HepG2 (cell line): Measurements from ENCODE around the gene FOXA1. TPM values are rescaled to one million over a fixed set of nuclear protein-coding genes. Genes with fewer than 3 reads are reported as not detected.
A peak's percentile ranks its signal among the peaks of the same experiment; 100 is the strongest.

Experiments used
- ETV6 ChIP-seq: sonication (generic); formaldehyde crosslinking; conservative IDR thresholded peaks from 2 replicates; pipeline ENCODE4 v1.4.0; 2020; ENCODE audit warnings: missing genetic modification reagents
- HNF1B ChIP-seq: sonication (generic); formaldehyde crosslinking; IDR thresholded peaks from 2 replicates; pipeline ENCODE4 v1.5.1; 2020; ENCODE audit warnings: mild to moderate bottlenecking, moderate library complexity, missing genetic modification reagents
- HOXA3 ChIP-seq: sonication (generic); formaldehyde crosslinking; IDR thresholded peaks from 2 replicates; pipeline ENCODE4 v1.5.0; 2020; ENCODE audit warnings: missing genetic modification reagents
- KAT8 ChIP-seq: IDR thresholded peaks from 2 replicates; pipeline ENCODE4 v1.6.1; 2016; ENCODE audit warnings: missing genetic modification reagents, missing compliant biosample characterization
- MATR3 ChIP-seq: sonication (generic); formaldehyde crosslinking; IDR thresholded peaks from 2 replicates; pipeline ENCODE4 v1.4.0; 2020; ENCODE audit warnings: missing genetic modification reagents
- MED8 ChIP-seq: sonication (generic); formaldehyde crosslinking; IDR thresholded peaks from 2 replicates; pipeline ENCODE4 v1.8.1; 2023; ENCODE audit warnings: mild to moderate bottlenecking, missing genetic modification reagents; ENCODE audit not compliant: insufficient replicate concordance
- MEF2D ChIP-seq: sonication (generic); formaldehyde crosslinking; IDR thresholded peaks from 2 replicates; pipeline ENCODE4 v1.5.1; 2020; ENCODE audit warnings: mild to moderate bottlenecking, missing genetic modification reagents
- NR1H2 ChIP-seq: sonication (generic); formaldehyde crosslinking; IDR thresholded peaks from 2 replicates; pipeline ENCODE4 v1.8.1; 2022; ENCODE audit warnings: low read depth, missing genetic modification reagents, borderline replicate concordance
- POLR2A ChIP-seq, 2 experiments: IDR thresholded peaks; 2 replicates each; pipeline ENCODE4 v1.6.1; 2011; ENCODE audit warnings: low read depth in 2 of 2, low read length in 2 of 2, mild to moderate bottlenecking in 1 of 2, moderate library complexity in 1 of 2; ENCODE audit not compliant: insufficient read depth in 1 of 2
- POLR2AphosphoS5 ChIP-seq: IDR thresholded peaks from 2 replicates; pipeline ENCODE4 v1.6.1; 2012; ENCODE audit warnings: low read depth, low read length
- RCOR2 ChIP-seq: IDR thresholded peaks from 2 replicates; pipeline ENCODE4 v1.6.1; 2016; ENCODE audit warnings: missing biosample characterization, missing genetic modification reagents
- ZNF318 ChIP-seq: sonication (generic); formaldehyde crosslinking; IDR thresholded peaks from 2 replicates; pipeline ENCODE4 v1.4.0; 2020; ENCODE audit warnings: mild to moderate bottlenecking, missing genetic modification reagents
- ZNF468 ChIP-seq: sonication (generic); formaldehyde crosslinking; IDR thresholded peaks from 2 replicates; pipeline ENCODE4 v1.8.0; 2022; ENCODE audit warnings: mild to moderate bottlenecking, moderate library complexity, missing genetic modification reagents
- ZNF773 ChIP-seq: sonication (generic); formaldehyde crosslinking; IDR thresholded peaks from 2 replicates; pipeline ENCODE4 v1.4.0; 2020; ENCODE audit warnings: missing genetic modification reagents, borderline replicate concordance
- polyA plus RNA-seq, 8 experiments: library from polyadenylated mRNA; depleted of rRNA in 3 of 8; stranded (reverse) in 7 of 8; unstranded in 1 of 8; fragments of >200 nt; fragmentation: Illumina TruSeq in 4 of 8; extraction: Trizol in 4 of 8; gene quantifications; 2 replicates each; pipeline versions ENCODE4 v1.2.1 to v1.2.3, GENCODE V29; 2011 to 2016; ENCODE audit warnings: low read depth in 4 of 8, missing spikeins in 1 of 8, mixed read lengths in 1 of 8; ENCODE audit not compliant: insufficient read depth in 1 of 8
- total RNA-seq, 5 experiments: library from RNA; depleted of rRNA; stranded (reverse); fragments of >200 nt; fragmentation: Illumina TruSeq; extraction: Trizol; gene quantifications; 2 replicates each; pipeline ENCODE4 v1.2.3, GENCODE V29; 2016; ENCODE audit warnings: low read depth in 1 of 5
- TF ChIP-seq, protein P1 (sequence below): sonication (generic); formaldehyde crosslinking; IDR thresholded peaks from 2 replicates; pipeline ENCODE4 v1.4.0; 2020; ENCODE audit warnings: missing genetic modification reagents, mild to moderate bottlenecking, borderline replicate concordance
- TF ChIP-seq, protein P2 (sequence below): sonication (generic); formaldehyde crosslinking; IDR thresholded peaks from 2 replicates; pipeline ENCODE4 v1.4.0; 2020; ENCODE audit warnings: mild to moderate bottlenecking, low read depth, missing genetic modification reagents

The FOXA1 gene
- total and polyA plus RNA-seq, 2 of the 13 experiments (the other 11 are each of a cell fraction or from before 2014, with no cell fraction given) = 43.4 to 58.6 TPM

- TF ChIP-seq ZNF318 (CRISPR knock-in tag) (no peak), ZNF468 (CRISPR knock-in tag) (no peak), ETV6 (no peak), ZNF773 (CRISPR knock-in tag) (no peak; the same call in 1 of the 2 replicates), NR1H2 (no peak), MEF2D (CRISPR knock-in tag) (no peak), HNF1B (no peak), POLR2AphosphoS5 (no peak), MED8 (CRISPR knock-in tag) (no peak), RCOR2 (no peak), MATR3 (CRISPR knock-in tag) (no peak), KAT8 (CRISPR knock-in tag) (no peak), POLR2A (IDR thresholded peaks at IDR 0.05; ENCODE audit: insufficient read depth in 1 of 2, low read depth in 2 of 2, low read length in 2 of 2) (0 out of 4 replicates have a peak, but pooled peaks of 1 of the 2 experiments have one; percentile 24), HOXA3 (CRISPR knock-in tag) (no peak)
- TF ChIP-seq, protein P1, sequence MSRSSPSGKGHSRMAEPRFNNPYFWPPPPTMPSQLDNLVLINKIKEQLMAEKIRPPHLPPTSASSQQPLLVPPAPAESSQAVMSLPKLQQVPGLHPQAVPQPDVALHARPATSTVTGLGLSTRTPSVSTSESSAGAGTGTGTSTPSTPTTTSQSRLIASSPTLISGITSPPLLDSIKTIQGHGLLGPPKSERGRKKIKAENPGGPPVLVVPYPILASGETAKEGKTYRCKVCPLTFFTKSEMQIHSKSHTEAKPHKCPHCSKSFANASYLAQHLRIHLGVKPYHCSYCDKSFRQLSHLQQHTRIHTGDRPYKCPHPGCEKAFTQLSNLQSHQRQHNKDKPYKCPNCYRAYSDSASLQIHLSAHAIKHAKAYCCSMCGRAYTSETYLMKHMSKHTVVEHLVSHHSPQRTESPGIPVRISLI (CRISPR knock-in tag) = no peak
- TF ChIP-seq, protein P2, sequence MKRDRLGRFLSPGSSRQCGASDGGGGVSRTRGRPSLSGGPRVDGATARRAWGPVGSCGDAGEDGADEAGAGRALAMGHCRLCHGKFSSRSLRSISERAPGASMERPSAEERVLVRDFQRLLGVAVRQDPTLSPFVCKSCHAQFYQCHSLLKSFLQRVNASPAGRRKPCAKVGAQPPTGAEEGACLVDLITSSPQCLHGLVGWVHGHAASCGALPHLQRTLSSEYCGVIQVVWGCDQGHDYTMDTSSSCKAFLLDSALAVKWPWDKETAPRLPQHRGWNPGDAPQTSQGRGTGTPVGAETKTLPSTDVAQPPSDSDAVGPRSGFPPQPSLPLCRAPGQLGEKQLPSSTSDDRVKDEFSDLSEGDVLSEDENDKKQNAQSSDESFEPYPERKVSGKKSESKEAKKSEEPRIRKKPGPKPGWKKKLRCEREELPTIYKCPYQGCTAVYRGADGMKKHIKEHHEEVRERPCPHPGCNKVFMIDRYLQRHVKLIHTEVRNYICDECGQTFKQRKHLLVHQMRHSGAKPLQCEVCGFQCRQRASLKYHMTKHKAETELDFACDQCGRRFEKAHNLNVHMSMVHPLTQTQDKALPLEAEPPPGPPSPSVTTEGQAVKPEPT (CRISPR knock-in tag) = no peak
Measured at GRCh38 chr14:37599507-37600368, 4.7 kb upstream of the FOXA1 start (continued).
